Skeletal muscle tissue (tissue), 5 donors: ENCODE results near the gene FXN. TPM values are rescaled to one million over a fixed set of nuclear protein-coding genes. Genes with fewer than 3 reads are reported as not detected.

Source experiments
- H3K27ac ChIP-seq: one replicate; pipeline ENCODE4 v1.7.0; 2013; ENCODE audit warnings: mild to moderate bottlenecking, low read depth, low read length, inconsistent platforms
- H3K27me3 ChIP-seq, 3 donors: one replicate each; pipeline ENCODE4 v1.7.0; 2013; ENCODE audit warnings: low read length in 3 of 3; ENCODE audit not compliant: control insufficient read depth in 3 of 3, insufficient read depth in 3 of 3
- H3K36me3 ChIP-seq, 3 donors: one replicate each; pipeline ENCODE4 v1.7.0; 2013; ENCODE audit warnings: low read length in 3 of 3; ENCODE audit not compliant: control insufficient read depth in 3 of 3, insufficient read depth in 3 of 3
- H3K4me1 ChIP-seq, 3 donors: one replicate each; pipeline ENCODE4 v1.7.0; 2013; ENCODE audit warnings: low read length in 3 of 3, mild to moderate bottlenecking in 3 of 3; ENCODE audit not compliant: control insufficient read depth in 3 of 3, insufficient read depth in 3 of 3
- H3K4me3 ChIP-seq, 3 donors: one replicate each; pipeline ENCODE4 v1.7.0; 2013; ENCODE audit warnings: low read length in 3 of 3
- H3K9ac ChIP-seq, 3 donors: one replicate each; pipeline ENCODE4 v1.7.0; 2013; ENCODE audit warnings: low read length in 3 of 3, mild to moderate bottlenecking in 3 of 3, moderate library complexity in 2 of 3, low read depth in 1 of 3
- H3K9me3 ChIP-seq, 3 donors: one replicate each; pipeline ENCODE4 v1.7.0; 2013; ENCODE audit warnings: low read length in 3 of 3; ENCODE audit not compliant: control insufficient read depth in 3 of 3
- small RNA-seq: library from RNA; depleted of rRNA; stranded (forward); fragments of <200 nt; gene quantifications from one replicate; pipeline ENCODE3, GENCODE V24; 2014
- total RNA-seq: library from RNA; depleted of rRNA; stranded (reverse); fragments of >200 nt; gene quantifications from one replicate; pipeline ENCODE4 v1.2.3, GENCODE V29; 2014
- donor health status: Osteomylitis.

Gene FXN
- total RNA-seq, 1 donor from 2014 or later: 3.7 TPM

DNA sequence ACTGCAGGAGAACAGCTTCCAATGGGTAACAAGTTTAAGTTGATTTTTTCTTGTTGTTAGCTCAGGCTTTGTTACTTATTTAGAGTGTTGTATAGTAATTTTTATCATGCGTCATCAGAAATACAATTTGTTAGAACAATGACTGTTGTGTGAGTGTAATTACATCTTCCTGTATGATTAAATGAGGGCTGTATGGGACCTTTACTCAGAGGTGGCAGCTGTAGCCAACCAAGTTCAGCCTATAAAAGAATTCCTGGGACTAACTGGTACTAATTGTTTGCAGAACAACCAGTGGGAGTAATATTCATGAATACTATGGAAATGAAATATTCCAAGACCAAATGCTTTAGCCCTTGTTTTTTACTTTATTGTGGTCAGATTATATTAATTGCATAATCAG is 107.7 kb downstream of the FXN start:
- no peak overlapping the region for H3K4me3 ChIP-seq
- no peaks in the 10 kb centered on the region for H3K27me3 ChIP-seq
- no peak overlapping the region for H3K27ac ChIP-seq
- H3K9me3 ChIP-seq: no peaks in the 10 kb centered on the region
- H3K9ac ChIP-seq: no peak overlapping the region
- H3K4me1 ChIP-seq: no peaks in the 10 kb centered on the region
- H3K36me3 ChIP-seq: no peaks in the 10 kb centered on the region

DNA sequence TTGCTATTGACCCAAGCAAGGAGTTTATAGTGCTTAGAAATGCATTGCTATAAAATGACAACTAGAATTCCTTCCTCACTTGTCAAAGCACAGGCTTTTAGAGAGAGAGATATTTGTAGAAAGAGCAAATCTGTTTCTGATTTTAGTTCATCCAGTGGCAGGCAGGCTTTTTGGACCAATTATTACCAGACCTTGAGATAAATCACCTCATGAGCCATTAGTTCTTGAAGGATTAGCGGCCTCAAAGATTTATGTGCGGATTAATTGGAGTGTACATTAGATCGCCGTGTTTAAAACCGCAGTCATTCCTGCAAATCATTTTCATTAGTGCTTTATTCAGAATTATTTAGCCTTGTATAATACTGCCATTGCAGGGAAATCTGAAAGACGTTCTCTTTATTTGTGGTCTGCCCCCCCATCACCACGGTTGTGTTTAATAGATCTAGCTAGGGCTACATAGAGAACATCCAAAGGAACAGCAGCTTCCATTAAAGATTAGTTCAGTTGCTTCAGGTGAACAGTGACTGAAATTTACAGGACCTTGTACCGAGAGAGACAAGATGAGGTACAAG is 109.7 kb downstream of the FXN start:
- no peaks in the 10 kb centered on the region for H3K9me3 ChIP-seq
- no peak overlapping the region for H3K4me3 ChIP-seq
- no peaks in the 10 kb centered on the region for H3K27me3 ChIP-seq
- no peak overlapping the region for H3K9ac ChIP-seq
- H3K36me3 ChIP-seq: no peaks in the 10 kb centered on the region
- no peak overlapping the region for H3K27ac ChIP-seq
- H3K4me1 ChIP-seq: no peaks in the 10 kb centered on the region

DNA sequence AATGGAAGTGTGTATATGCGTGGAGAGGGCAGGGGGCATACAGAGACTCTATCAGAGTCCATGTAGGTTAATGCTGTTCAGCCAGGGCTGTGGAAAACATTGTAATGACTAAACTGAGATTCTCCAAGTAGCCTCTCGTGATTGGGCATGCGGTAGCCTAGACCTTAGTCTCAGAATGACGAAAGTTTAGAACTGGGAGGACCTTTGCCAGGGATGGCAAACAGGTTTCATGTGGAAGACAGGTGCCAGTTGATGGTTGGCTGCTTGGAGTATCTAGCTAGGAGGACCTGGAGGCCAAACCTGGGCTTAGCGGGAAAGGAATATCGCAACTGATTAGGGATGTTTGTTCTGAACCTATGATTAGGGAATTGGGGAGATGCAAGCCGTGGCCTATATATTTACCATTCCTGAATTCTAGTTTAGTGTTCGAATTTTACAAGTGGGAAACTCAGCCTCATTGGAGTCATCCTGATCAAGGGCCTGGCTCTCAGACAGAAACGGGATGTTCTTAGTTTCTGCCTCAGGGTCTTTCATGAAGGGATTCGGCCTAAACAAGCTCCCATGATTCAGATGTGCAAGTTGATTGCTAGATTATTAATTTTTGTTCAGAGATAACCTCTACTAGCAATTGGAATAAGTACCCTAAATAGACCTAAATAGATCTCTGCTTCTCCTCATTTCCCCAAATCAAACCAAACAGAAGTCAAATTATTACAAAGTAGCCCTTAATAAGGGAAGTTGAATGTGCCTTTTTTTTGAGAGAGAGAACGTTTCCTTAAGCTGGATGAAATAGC is 111.7 kb downstream of the FXN start:
- H3K27me3 ChIP-seq: no peaks in the 10 kb centered on the region
- H3K36me3 ChIP-seq: no peaks in the 10 kb centered on the region
- H3K27ac ChIP-seq: no peak overlapping the region
- no peak overlapping the region for H3K4me3 ChIP-seq
- H3K4me1 ChIP-seq: no peaks in the 10 kb centered on the region
- no peak overlapping the region for H3K9ac ChIP-seq
- no peaks in the 10 kb centered on the region for H3K9me3 ChIP-seq

DNA sequence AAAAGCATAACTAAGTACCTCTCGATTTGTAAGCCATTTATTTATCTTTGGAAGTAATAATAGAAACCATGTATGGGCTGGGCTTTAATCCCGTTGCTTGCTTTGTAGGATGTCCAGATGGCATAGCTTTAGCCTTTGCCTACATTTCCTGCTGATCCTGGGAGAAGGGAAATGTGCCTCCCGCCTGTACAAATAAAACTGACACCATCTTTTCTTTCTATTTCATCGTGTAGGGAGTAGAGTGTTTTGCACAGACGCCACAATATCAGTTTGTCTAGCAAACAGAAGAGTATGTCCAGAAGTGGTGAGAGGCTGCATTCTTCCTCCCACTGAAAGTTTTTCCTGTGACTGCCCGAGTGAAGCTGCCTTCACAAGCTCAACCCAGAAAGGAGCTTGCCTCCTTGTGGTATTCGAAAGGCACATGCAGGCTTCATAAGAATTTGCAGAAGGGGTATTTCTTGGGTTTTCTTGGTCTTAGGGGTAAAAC is 113.8 kb downstream of the FXN start:
- no peak overlapping the region for H3K4me3 ChIP-seq
- H3K27ac ChIP-seq: no peak overlapping the region

More for the DNA sequence above, 113.8 kb downstream of the FXN start:
- no peaks in the 10 kb centered on the region for H3K36me3 ChIP-seq
- no peaks in the 10 kb centered on the region for H3K4me1 ChIP-seq
- no peaks in the 10 kb centered on the region for H3K27me3 ChIP-seq
- H3K9me3 ChIP-seq: no peaks in the 10 kb centered on the region
- no peak overlapping the region for H3K9ac ChIP-seq

Small RNA genes lying within 50 kb of the gene (small RNA-seq; reads per million reads assigned to genes)
- gene AL162730.1: not detected

Other genes with a start within 250 kb of the FXN start
- gene PRKACG, start 21.6 kb upstream of the FXN start, total RNA-seq: not detected
- gene TJP2, start 138.5 kb downstream of the FXN start, total RNA-seq: 17.2 TPM